Subcutaneous abdominal adipose tissue (tissue), 5 donors: ENCODE data around the gene DAZL.

Experiments used
- H3K27ac ChIP-seq: one replicate; pipeline ENCODE4 v1.7.0; 2013; ENCODE audit warnings: low read depth, mild to moderate bottlenecking, inconsistent platforms, low read length, moderate library complexity
- H3K27me3 ChIP-seq, 5 donors: one replicate each; pipeline ENCODE4 v1.7.0; 2013; ENCODE audit warnings: low read length in 5 of 5, inconsistent platforms in 1 of 5; ENCODE audit not compliant: control insufficient read depth in 5 of 5, insufficient read depth in 4 of 5
- H3K36me3 ChIP-seq, 5 donors: one replicate each; pipeline ENCODE4 v1.7.0; 2013; ENCODE audit warnings: low read length in 5 of 5; ENCODE audit not compliant: control insufficient read depth in 5 of 5, insufficient read depth in 5 of 5
- H3K4me1 ChIP-seq, 5 donors: one replicate each; pipeline ENCODE4 v1.7.0; 2013; ENCODE audit warnings: low read length in 5 of 5, mild to moderate bottlenecking in 3 of 5, moderate library complexity in 1 of 5; ENCODE audit not compliant: control insufficient read depth in 5 of 5, insufficient read depth in 5 of 5
- H3K4me3 ChIP-seq, 5 donors: one replicate each; pipeline ENCODE4 v1.7.0; 2013; ENCODE audit warnings: low read length in 5 of 5, low read depth in 1 of 5
- H3K9ac ChIP-seq, 5 donors: one replicate each; pipeline ENCODE4 v1.7.0; 2013; ENCODE audit warnings: low read length in 5 of 5, mild to moderate bottlenecking in 4 of 5, moderate library complexity in 3 of 5
- H3K9me3 ChIP-seq, 5 donors: one replicate each; pipeline ENCODE4 v1.7.0; 2013; ENCODE audit warnings: low read length in 5 of 5; ENCODE audit not compliant: control insufficient read depth in 5 of 5
- donor health status: healthy.
- donor health status: healthy.
- donor health status: healthy.
- donor health status: healthy.
- donor health status: healthy.

The DAZL gene

GRCh38 chr3:16568532-16568931, 36.7 kb downstream of the DAZL start:
- no peak overlapping the region for H3K27ac ChIP-seq
- no peaks in the 10 kb centered on the region for H3K36me3 ChIP-seq
- peaks cover 0 to 3% (median 0%) of the 10 kb centered on the region in 5 donors for H3K27me3 ChIP-seq
- H3K4me1 ChIP-seq: no peaks in the 10 kb centered on the region
- peaks cover 0 to 3% (median 0%) of the 10 kb centered on the region in 5 donors for H3K9me3 ChIP-seq
- no peak overlapping the region for H3K9ac ChIP-seq
- no peak overlapping the region for H3K4me3 ChIP-seq

DNA sequence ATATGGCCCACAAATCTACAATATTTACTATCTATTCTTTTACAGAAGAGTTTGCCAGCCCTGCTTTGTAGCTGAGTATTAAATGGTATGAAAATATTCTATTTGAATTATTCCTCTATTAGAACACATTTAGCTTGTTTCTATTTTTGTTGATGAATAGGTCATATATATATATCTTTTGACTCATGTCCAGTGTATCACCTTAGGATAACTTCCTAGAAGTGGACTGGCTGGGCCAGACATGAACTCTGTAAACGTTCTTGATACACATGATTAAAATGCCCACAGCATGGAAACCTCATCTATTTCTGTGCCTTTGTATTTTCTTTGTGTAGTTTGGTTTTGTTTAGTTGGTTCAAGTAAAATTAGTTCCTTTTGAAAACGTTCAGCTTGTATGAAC, 37.1 kb downstream of the DAZL start:
- Histone ChIP-seq H3K4me3 (no peak overlapping the region), H3K27me3 (peaks cover 0 to 3% (median 0%) of the 10 kb centered on the region in 5 donors), H3K27ac (no peak overlapping the region), H3K9me3 (peaks cover 0 to 7% (median 0%) of the 10 kb centered on the region in 5 donors), H3K4me1 (no peaks in the 10 kb centered on the region), H3K36me3 (no peaks in the 10 kb centered on the region), H3K9ac (no peak overlapping the region)

- H3K36me3 ChIP-seq: no peaks in the 10 kb centered on the region
- no peak overlapping the region for H3K9ac ChIP-seq
- H3K4me3 ChIP-seq: no peak overlapping the region
- peaks cover 0 to 7% (median 0%) of the 10 kb centered on the region in 5 donors for H3K9me3 ChIP-seq
- no peaks in the 10 kb centered on the region for H3K4me1 ChIP-seq
- no peak overlapping the region for H3K27ac ChIP-seq
- no peaks in the 10 kb centered on the region for H3K27me3 ChIP-seq
These were observed 45.4 kb downstream of the DAZL start for GRCh38 chr3:16559653-16560365.

DNA sequence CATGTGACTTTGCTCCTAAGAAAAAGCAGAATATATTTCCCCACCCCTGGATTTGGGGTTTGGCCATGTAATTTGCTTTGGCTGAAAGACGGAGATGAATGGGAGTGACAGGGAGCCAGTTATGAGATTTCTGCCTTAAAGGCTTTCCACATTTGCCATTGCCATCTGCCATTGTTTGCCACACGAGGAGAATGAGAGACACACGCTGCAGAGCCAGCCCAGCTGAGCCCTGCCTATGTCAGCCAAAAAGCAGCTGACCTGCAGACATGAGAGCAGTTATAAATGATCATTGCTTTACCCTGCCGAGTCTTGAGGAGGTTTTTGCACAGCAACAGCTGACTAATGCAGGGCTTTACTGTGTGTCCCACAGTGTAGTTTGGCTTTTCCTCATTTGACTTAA, 51.1 kb downstream of the DAZL start:
- Histone ChIP-seq H3K27ac (no peak overlapping the region), H3K9me3 (peaks cover 0 to 5% (median 0%) of the 10 kb centered on the region in 5 donors), H3K4me3 (no peak overlapping the region), H3K4me1 (peaks cover 3 to 11% (median 10%) of the 10 kb centered on the region in 5 donors), H3K9ac (no peak overlapping the region), H3K36me3 (no peaks in the 10 kb centered on the region), H3K27me3 (no peaks in the 10 kb centered on the region)

- Histone ChIP-seq H3K27ac (no peak overlapping the region), H3K36me3 (no peaks in the 10 kb centered on the region), H3K4me1 (peaks cover 3 to 11% (median 10%) of the 10 kb centered on the region in 5 donors), H3K9me3 (peaks cover 0 to 5% (median 3%) of the 10 kb centered on the region in 5 donors), H3K9ac (no peak overlapping the region), H3K4me3 (no peak overlapping the region), H3K27me3 (no peaks in the 10 kb centered on the region)
These were observed 52.5 kb downstream of the DAZL start for GRCh38 chr3:16552757-16553156.

- no peaks in the 10 kb centered on the region for H3K27me3 ChIP-seq
- no peak overlapping the region for H3K27ac ChIP-seq
- H3K4me1 ChIP-seq: peaks cover 3 to 11% (median 10%) of the 10 kb centered on the region in 5 donors
- no peak overlapping the region for H3K9ac ChIP-seq
- no peaks in the 10 kb centered on the region for H3K36me3 ChIP-seq
- no peak overlapping the region for H3K4me3 ChIP-seq
- peaks cover 0 to 5% (median 3%) of the 10 kb centered on the region in 5 donors for H3K9me3 ChIP-seq
These were observed 53.8 kb downstream of the DAZL start for GRCh38 chr3:16551342-16551976.

DNA sequence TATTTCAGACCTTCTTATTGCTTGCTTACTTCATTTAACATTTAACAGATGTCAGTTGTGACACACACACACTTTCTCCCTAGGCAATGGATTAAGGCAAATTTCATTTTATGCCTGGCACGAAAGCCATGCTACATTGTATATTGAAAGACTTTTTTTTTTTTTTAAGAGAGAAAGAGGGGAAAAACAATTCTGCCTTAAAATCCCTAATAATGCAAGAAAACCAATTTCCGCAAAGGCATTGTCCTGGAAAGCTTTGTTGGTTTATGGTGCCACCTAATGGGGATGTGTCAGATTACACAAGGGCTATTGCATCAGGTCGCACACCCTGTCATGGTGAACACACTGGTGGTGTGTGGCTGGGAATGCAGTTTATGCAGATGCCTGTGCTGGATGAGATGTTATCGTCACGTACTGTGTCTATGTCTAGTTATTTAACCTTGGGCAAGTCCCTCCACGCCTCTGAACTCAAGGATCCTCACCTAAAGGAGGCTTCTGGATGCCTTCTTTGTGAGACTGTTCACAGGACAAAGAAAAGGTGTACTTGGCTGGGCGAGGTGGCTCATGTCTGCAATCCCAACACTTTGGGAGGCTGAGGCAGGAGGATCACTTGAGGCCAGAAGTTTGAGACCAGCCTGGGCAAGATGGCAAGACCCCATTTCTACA, 54.4 kb downstream of the DAZL start:
- H3K4me1 ChIP-seq: peaks cover 3 to 16% (median 10%) of the 10 kb centered on the region in 5 donors
- peak overlapping the region; percentile 18 for H3K27ac ChIP-seq
- H3K4me3 ChIP-seq: peak overlapping the region; percentile 49 to 67 (median 53)
- H3K36me3 ChIP-seq: no peaks in the 10 kb centered on the region
- peaks cover 0 to 5% (median 3%) of the 10 kb centered on the region in 5 donors for H3K9me3 ChIP-seq
- H3K27me3 ChIP-seq: no peaks in the 10 kb centered on the region
- peak overlapping the region in 2 of 5 donors; percentile 19 to 35 for H3K9ac ChIP-seq

GRCh38 chr3:16550305-16550675, 54.9 kb downstream of the DAZL start:
- Histone ChIP-seq H3K36me3 (no peaks in the 10 kb centered on the region), H3K9ac (peak overlapping the region in 2 of 5 donors; percentile 19 to 35), H3K9me3 (peaks cover 0 to 5% (median 3%) of the 10 kb centered on the region in 5 donors), H3K4me3 (peak overlapping the region; percentile 49 to 67 (median 53)), H3K27me3 (no peaks in the 10 kb centered on the region), H3K27ac (peak overlapping the region; percentile 18), H3K4me1 (peaks cover 3 to 18% (median 10%) of the 10 kb centered on the region in 5 donors)

- H3K27ac ChIP-seq: no peak overlapping the region
- peaks cover 3 to 30% (median 10%) of the 10 kb centered on the region in 5 donors for H3K4me1 ChIP-seq
- H3K9ac ChIP-seq: no peak overlapping the region
- no peaks in the 10 kb centered on the region for H3K27me3 ChIP-seq
- H3K4me3 ChIP-seq: no peak overlapping the region
- H3K9me3 ChIP-seq: peaks cover 0 to 3% (median 0%) of the 10 kb centered on the region in 5 donors
- no peaks in the 10 kb centered on the region for H3K36me3 ChIP-seq
These were observed 56.5 kb downstream of the DAZL start for GRCh38 chr3:16548721-16549120.
